ENCODE data around the gene GRAMD1B.

Gene GRAMD1B

DNA sequence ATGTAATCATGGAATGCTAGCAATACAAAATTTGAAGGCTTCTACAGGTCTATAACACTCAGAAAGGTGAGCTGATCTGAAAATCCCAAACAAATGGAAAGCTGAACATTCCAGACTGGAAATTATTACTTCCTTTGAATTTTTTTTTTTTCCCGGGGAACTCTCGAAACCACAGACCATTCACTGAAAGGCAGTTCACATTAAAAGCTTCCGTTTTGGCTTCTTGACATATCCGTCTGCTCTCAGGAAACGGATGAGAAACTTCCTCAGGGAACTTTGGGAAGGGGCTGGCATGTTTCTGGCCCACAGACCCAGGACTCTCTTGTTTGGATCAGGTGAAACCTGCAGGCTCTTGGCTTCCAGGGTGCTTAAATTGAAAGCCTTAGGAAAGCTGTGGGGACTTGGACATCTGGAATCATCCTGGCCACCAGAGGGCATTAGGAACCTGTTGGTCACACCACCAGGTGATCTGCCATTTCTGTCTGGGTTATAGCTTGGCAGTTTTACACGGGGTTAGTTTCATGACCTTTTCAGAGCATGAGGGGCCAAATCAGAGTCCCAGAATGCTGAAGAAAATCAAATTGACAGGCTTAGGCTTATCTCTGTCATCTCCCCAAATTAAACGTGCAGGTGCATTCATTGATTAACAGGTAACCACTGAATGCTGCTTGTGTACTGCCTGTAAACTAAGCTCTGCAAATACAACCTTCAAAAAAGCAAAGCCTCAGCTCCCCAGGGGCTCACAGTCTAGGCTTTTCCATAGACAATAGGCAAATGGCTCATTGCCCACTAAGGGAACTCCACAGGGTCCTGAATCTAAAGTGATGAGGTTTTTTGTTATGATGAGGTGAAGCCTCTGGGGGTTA lies 22.7 kb upstream of the GRAMD1B start:
- DNase-seq (ENCODE audit: extremely low read depth, insufficient read length): no peak
- Histone ChIP-seq H3K27me3 (replicated peaks; ENCODE audit: control insufficient read depth, insufficient read depth, low read length) (no peaks in the 10 kb centered on the region), H3K36me3 (ENCODE audit: control insufficient read depth, insufficient read depth, low read length) (no peaks in the 10 kb centered on the region), H3K4me3 (replicated peaks; ENCODE audit: low read depth, low read length) (peak overlapping the region; percentile 38)
- TF ChIP-seq, protein P1, sequence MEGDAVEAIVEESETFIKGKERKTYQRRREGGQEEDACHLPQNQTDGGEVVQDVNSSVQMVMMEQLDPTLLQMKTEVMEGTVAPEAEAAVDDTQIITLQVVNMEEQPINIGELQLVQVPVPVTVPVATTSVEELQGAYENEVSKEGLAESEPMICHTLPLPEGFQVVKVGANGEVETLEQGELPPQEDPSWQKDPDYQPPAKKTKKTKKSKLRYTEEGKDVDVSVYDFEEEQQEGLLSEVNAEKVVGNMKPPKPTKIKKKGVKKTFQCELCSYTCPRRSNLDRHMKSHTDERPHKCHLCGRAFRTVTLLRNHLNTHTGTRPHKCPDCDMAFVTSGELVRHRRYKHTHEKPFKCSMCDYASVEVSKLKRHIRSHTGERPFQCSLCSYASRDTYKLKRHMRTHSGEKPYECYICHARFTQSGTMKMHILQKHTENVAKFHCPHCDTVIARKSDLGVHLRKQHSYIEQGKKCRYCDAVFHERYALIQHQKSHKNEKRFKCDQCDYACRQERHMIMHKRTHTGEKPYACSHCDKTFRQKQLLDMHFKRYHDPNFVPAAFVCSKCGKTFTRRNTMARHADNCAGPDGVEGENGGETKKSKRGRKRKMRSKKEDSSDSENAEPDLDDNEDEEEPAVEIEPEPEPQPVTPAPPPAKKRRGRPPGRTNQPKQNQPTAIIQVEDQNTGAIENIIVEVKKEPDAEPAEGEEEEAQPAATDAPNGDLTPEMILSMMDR (IDR thresholded peaks at IDR 0.05; ENCODE audit: insufficient read depth, low read length, poor library complexity, severe bottlenecking): peak; percentile 82

DNA sequence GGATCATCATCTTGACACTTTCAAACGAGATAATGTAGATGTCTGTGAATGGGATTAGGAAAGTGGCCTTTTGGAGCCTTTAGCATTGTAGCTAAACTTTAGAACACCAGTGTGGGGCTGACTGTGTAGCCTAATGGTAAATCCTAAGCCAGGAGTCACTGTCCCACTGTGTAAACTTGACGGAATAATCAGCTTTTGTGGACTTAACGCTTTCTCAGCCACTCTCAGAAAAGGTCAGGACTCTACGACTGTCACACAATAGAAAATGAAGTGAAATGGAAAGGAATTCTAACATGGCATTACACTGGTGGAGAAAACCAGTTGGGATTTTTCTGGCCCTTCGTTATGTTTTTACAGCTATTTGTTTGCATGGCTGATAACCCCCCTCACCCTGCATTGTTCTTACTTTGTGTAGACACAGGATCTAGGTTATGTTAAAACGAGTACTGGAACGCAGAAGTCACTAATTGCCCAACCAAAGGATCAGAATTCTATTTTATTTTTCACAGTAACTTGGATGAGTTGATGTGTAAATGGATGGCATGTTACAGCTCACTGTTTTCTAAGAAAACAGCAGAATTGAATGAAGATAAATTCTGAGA lies 22.0 kb upstream of the GRAMD1B start:
- TF ChIP-seq, protein P1 (IDR thresholded peaks at IDR 0.05; ENCODE audit: insufficient read depth, low read length, poor library complexity, severe bottlenecking): no peak
- no peaks in the 10 kb centered on the region for H3K27me3 ChIP-seq (replicated peaks; ENCODE audit: control insufficient read depth, insufficient read depth, low read length)
- no peak overlapping the region for H3K4me3 ChIP-seq (replicated peaks; ENCODE audit: low read depth, low read length)
- no peaks in the 10 kb centered on the region for H3K36me3 ChIP-seq (ENCODE audit: control insufficient read depth, insufficient read depth, low read length)
- DNase-seq (ENCODE audit: extremely low read depth, insufficient read length): no peak

DNA sequence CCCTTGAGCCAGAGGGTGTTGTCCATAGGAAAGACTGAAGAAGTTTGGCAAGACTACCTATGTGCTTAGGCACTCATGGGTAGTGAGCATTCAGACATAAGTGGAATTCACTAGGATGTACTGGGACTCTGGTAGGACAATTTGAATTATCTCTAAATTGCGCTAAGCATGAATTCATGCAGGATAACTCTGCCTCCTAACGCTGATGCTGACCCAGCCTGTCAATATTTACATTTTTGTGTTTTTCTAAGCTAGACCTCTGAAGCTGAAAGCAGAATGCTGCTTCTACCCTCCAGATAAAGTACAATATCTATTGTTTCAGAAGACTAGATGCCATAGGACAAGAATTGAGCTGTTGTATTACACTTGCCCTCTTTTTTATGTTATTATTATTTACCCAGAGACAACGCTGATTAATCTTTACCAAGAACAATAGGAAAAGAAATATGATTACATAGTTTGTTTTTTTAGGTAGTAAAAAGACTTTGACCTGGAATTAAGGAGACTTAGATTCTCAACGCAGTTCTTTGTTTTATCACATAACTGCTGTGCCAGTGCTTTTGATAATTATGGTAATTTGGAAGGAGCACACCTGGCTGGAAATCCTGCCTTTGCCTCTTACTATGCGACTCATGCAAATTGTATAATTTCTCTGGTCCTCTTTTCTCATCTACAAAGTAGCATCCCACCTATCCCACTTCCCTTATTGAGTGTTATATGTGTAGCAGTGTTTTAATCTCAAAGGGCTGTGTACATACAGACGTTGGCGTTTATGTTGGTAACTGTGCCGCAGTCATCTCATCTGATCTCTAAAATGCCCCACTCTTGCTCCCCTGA lies 21.2 kb upstream of the GRAMD1B start:
- DNase-seq (ENCODE audit: extremely low read depth, insufficient read length): no peak
- H3K4me3 ChIP-seq (replicated peaks; ENCODE audit: low read depth, low read length): no peak overlapping the region
- TF ChIP-seq, protein P1 (IDR thresholded peaks at IDR 0.05; ENCODE audit: insufficient read depth, low read length, poor library complexity, severe bottlenecking): no peak
- H3K36me3 ChIP-seq (ENCODE audit: control insufficient read depth, insufficient read depth, low read length): no peaks in the 10 kb centered on the region
- no peaks in the 10 kb centered on the region for H3K27me3 ChIP-seq (replicated peaks; ENCODE audit: control insufficient read depth, insufficient read depth, low read length)

DNA sequence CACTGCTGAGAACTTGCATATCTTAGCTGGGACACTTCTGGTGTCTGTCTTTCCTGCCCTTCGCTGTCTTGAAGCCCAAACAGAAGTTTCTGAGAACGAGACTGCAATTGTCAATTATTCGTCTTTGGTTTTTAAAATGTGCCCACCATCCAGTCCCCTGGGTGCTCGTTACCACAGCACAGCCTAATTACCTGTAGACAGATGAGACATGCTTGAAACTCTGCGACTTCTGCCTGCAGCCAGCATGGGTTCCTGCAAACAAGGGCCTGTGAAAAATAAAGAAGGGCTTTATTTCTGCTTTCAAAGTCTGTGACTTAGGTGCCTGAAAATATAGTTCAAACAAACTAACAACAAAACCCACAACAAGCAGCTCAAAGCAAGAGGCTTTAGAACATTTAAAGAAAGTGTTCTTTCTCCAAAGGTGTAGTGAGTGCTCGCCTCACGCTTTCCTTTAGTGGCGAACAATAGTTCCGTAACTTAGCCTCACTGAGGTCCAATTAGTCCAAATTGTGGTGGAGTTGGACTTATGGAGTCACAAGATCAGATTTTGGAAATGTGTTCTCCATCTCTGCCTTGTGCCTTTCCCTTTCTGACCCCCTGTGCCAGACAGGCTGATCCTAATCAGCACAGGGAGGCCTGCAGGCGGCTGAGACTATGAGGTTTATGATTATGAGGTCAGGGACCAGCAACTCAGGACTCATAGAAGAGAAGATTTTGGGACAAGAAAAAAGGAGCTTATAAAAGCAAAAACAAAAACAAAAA lies 20.4 kb upstream of the GRAMD1B start:
- DNase-seq (ENCODE audit: extremely low read depth, insufficient read length): no peak
- Histone ChIP-seq H3K36me3 (ENCODE audit: control insufficient read depth, insufficient read depth, low read length) (no peaks in the 10 kb centered on the region), H3K27me3 (replicated peaks; ENCODE audit: control insufficient read depth, insufficient read depth, low read length) (no peaks in the 10 kb centered on the region), H3K4me3 (replicated peaks; ENCODE audit: low read depth, low read length) (no peak overlapping the region)
- TF ChIP-seq, protein P1 (IDR thresholded peaks at IDR 0.05; ENCODE audit: insufficient read depth, low read length, poor library complexity, severe bottlenecking): no peak

DNA sequence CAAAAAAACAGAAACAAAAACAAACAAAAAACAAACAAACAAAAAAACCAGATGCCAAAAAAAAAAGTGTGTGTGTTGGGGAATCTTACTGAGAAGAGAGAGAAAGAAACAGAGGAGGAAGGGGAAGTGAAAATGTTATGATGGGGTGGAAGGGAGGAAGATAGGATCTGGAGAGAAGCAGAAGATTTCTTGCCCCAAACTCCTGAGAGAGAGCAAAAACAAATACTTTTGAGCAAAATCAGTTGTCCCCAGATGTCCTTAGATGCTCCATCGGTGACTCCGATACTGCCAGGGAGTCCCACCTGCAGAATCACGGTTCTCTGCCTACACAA lies 19.9 kb upstream of the GRAMD1B start:
- TF ChIP-seq, protein P1 (IDR thresholded peaks at IDR 0.05; ENCODE audit: insufficient read depth, low read length, poor library complexity, severe bottlenecking): no peak
- Histone ChIP-seq H3K4me3 (replicated peaks; ENCODE audit: low read depth, low read length) (no peak overlapping the region), H3K36me3 (ENCODE audit: control insufficient read depth, insufficient read depth, low read length) (no peaks in the 10 kb centered on the region), H3K27me3 (replicated peaks; ENCODE audit: control insufficient read depth, insufficient read depth, low read length) (no peaks in the 10 kb centered on the region)
- no peak for DNase-seq (ENCODE audit: extremely low read depth, insufficient read length)

All from GM06990 (cell line).